Measurements from ENCODE around the gene SLC26A9.

Gene SLC26A9

GRCh38 chr1:205925736-205926135 is 17.5 kb downstream of the SLC26A9 start:
- H3K27ac ChIP-seq (replicated peaks) = no peak overlapping the region
- no peak for TF ChIP-seq SPI1 (IDR thresholded peaks at IDR 0.05; ENCODE audit: borderline replicate concordance, low read depth)
- TF ChIP-seq GABPA (IDR thresholded peaks at IDR 0.05; ENCODE audit: low read depth) = no peak
- TF ChIP-seq, protein P1, sequence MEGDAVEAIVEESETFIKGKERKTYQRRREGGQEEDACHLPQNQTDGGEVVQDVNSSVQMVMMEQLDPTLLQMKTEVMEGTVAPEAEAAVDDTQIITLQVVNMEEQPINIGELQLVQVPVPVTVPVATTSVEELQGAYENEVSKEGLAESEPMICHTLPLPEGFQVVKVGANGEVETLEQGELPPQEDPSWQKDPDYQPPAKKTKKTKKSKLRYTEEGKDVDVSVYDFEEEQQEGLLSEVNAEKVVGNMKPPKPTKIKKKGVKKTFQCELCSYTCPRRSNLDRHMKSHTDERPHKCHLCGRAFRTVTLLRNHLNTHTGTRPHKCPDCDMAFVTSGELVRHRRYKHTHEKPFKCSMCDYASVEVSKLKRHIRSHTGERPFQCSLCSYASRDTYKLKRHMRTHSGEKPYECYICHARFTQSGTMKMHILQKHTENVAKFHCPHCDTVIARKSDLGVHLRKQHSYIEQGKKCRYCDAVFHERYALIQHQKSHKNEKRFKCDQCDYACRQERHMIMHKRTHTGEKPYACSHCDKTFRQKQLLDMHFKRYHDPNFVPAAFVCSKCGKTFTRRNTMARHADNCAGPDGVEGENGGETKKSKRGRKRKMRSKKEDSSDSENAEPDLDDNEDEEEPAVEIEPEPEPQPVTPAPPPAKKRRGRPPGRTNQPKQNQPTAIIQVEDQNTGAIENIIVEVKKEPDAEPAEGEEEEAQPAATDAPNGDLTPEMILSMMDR (IDR thresholded peaks at IDR 0.05; ENCODE audit: insufficient read depth, low read length) = no peak
- TF ChIP-seq POLR2AphosphoS5 (IDR thresholded peaks at IDR 0.05; ENCODE audit: low read depth) = no peak
- TF ChIP-seq REST (IDR thresholded peaks at IDR 0.05; ENCODE audit: insufficient replicate concordance, low read depth) = no peak
- H3K4me3 ChIP-seq (replicated peaks; ENCODE audit: insufficient read depth, low read length) = no peak overlapping the region
- no peak for DNase-seq (ENCODE audit: low read depth in 1 of 2, low spot score in 1 of 2)
- H3K27me3 ChIP-seq (ENCODE audit: insufficient read depth, poor library complexity, severe bottlenecking) = no peaks in the 10 kb centered on the region

DNA sequence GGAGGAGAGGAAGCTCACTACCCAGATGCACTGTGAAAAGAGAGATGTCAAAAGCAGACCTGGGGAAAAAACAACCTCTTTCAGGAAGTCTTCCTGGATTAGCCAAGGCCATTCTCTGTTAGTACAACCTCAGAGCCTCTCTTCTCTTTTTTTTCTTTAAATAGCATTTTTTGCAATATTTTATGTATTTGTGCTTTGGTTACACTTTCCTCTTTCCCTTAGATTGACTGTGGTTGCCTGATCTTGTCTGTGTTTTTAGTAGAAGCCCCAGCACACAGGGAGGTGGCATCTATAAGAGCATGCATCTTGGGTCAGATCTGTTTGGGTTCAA is 18.8 kb downstream of the SLC26A9 start:
- H3K4me3 ChIP-seq (replicated peaks; ENCODE audit: insufficient read depth, low read length) = no peak overlapping the region
- no peaks in the 10 kb centered on the region for H3K27me3 ChIP-seq (ENCODE audit: insufficient read depth, poor library complexity, severe bottlenecking)
- no peak for DNase-seq (ENCODE audit: low read depth in 1 of 2, low spot score in 1 of 2)
- no peak for TF ChIP-seq SPI1 (IDR thresholded peaks at IDR 0.05; ENCODE audit: borderline replicate concordance, low read depth)
- TF ChIP-seq POLR2AphosphoS5 (IDR thresholded peaks at IDR 0.05; ENCODE audit: low read depth) = no peak
- no peak for TF ChIP-seq REST (IDR thresholded peaks at IDR 0.05; ENCODE audit: insufficient replicate concordance, low read depth)
- TF ChIP-seq GABPA (IDR thresholded peaks at IDR 0.05; ENCODE audit: low read depth) = no peak
- TF ChIP-seq, protein P1 (IDR thresholded peaks at IDR 0.05; ENCODE audit: insufficient read depth, low read length) = no peak
- no peak overlapping the region for H3K27ac ChIP-seq (replicated peaks)

- DNase-seq (ENCODE audit: low read depth in 1 of 2, low spot score in 1 of 2) = no peak
- Histone ChIP-seq H3K27ac (replicated peaks) (no peak overlapping the region), H3K4me3 (replicated peaks; ENCODE audit: insufficient read depth, low read length) (no peak overlapping the region), H3K27me3 (ENCODE audit: insufficient read depth, poor library complexity, severe bottlenecking) (no peaks in the 10 kb centered on the region)
- TF ChIP-seq SPI1 (IDR thresholded peaks at IDR 0.05; ENCODE audit: borderline replicate concordance, low read depth) (no peak), REST (IDR thresholded peaks at IDR 0.05; ENCODE audit: insufficient replicate concordance, low read depth) (no peak), GABPA (IDR thresholded peaks at IDR 0.05; ENCODE audit: low read depth) (no peak), POLR2AphosphoS5 (IDR thresholded peaks at IDR 0.05; ENCODE audit: low read depth) (no peak)
- TF ChIP-seq, protein P1 (IDR thresholded peaks at IDR 0.05; ENCODE audit: insufficient read depth, low read length) = no peak
These were observed 19.4 kb downstream of the SLC26A9 start for GRCh38 chr1:205923651-205924459.

All from HL-60 (cell line).